H9 (cell line): ENCODE data around the gene FAHD1. TPM values are rescaled to one million over a fixed set of nuclear protein-coding genes. Genes with fewer than 3 reads are reported as not detected.

ENCODE experiments used
- DNase-seq: peaks from one replicate; pipeline ENCODE4 v3.0.0-alpha.2; 2017
- H2AFZ ChIP-seq: one replicate; pipeline ENCODE4 v1.6.1; 2013; ENCODE audit warnings: mild to moderate bottlenecking, low read length, control low read depth, moderate library complexity
- H2AK5ac ChIP-seq: 2 replicates; pipeline ENCODE4 v1.6.1; 2013; ENCODE audit warnings: low read length, control low read depth, mixed read lengths; ENCODE audit not compliant: insufficient read length
- H2BK120ac ChIP-seq: one replicate; pipeline ENCODE4 v1.6.1; 2013; ENCODE audit warnings: low read depth, mild to moderate bottlenecking, low read length, control low read depth, inconsistent platforms; ENCODE audit not compliant: poor library complexity, severe bottlenecking
- H2BK12ac ChIP-seq: 2 replicates; pipeline ENCODE4 v1.6.1; 2013; ENCODE audit warnings: low read length, control low read depth, mixed read lengths, low read depth; ENCODE audit not compliant: insufficient read length
- H2BK15ac ChIP-seq: 2 replicates; pipeline ENCODE4 v1.6.1; 2013; ENCODE audit warnings: low read depth, low read length, control low read depth
- H2BK20ac ChIP-seq: one replicate; pipeline ENCODE4 v1.6.1; 2013; ENCODE audit warnings: low read depth, mild to moderate bottlenecking, low read length, control low read depth, inconsistent platforms; ENCODE audit not compliant: poor library complexity, severe bottlenecking
- H2BK5ac ChIP-seq: 2 replicates; pipeline ENCODE4 v1.6.1; 2013; ENCODE audit warnings: low read length, control low read depth, mixed read lengths; ENCODE audit not compliant: insufficient read length
- H3K14ac ChIP-seq: 2 replicates; pipeline ENCODE4 v1.6.1; 2013; ENCODE audit warnings: low read length, control low read depth; ENCODE audit not compliant: insufficient read depth
- H3K18ac ChIP-seq: 2 replicates; pipeline ENCODE4 v1.6.1; 2013; ENCODE audit warnings: low read depth, mild to moderate bottlenecking, mixed read lengths, low read length, control low read depth; ENCODE audit not compliant: insufficient read length
- H3K23ac ChIP-seq: 2 replicates; pipeline ENCODE4 v1.6.1; 2013; ENCODE audit warnings: low read length, control low read depth, mixed read lengths, low read depth; ENCODE audit not compliant: insufficient read length
- H3K23me2 ChIP-seq: 2 replicates; pipeline ENCODE4 v1.6.1; 2013; ENCODE audit warnings: low read depth, mild to moderate bottlenecking, mixed read lengths, low read length, control low read depth; ENCODE audit not compliant: insufficient read length, poor library complexity, severe bottlenecking
- H3K27ac ChIP-seq: 2 replicates; pipeline ENCODE4 v1.5.1; 2013; ENCODE audit warnings: low read length, control low read depth, mixed read lengths, low read depth; ENCODE audit not compliant: insufficient read length
- H3K27me3 ChIP-seq: 2 replicates; pipeline ENCODE4 v1.6.1; 2013; ENCODE audit warnings: low read length, control low read depth, inconsistent platforms; ENCODE audit not compliant: insufficient read depth
- H3K4ac ChIP-seq: 2 replicates; pipeline ENCODE4 v1.6.1; 2013; ENCODE audit warnings: low read depth, mild to moderate bottlenecking, control low read depth, inconsistent platforms, low read length, moderate library complexity
- H3K4me1 ChIP-seq: 2 replicates; pipeline ENCODE4 v1.6.1; 2013; ENCODE audit warnings: low read length, control low read depth, inconsistent platforms; ENCODE audit not compliant: insufficient read depth
- H3K4me2 ChIP-seq: 2 replicates; pipeline ENCODE4 v1.6.1; 2013; ENCODE audit warnings: low read length, control low read depth, mixed read lengths; ENCODE audit not compliant: insufficient read length, insufficient read depth
- H3K56ac ChIP-seq: 2 replicates; pipeline ENCODE4 v1.6.1; 2013; ENCODE audit warnings: low read depth, mild to moderate bottlenecking, mixed read lengths, low read length, control low read depth; ENCODE audit not compliant: insufficient read length
- H3K79me1 ChIP-seq: 2 replicates; pipeline ENCODE4 v1.6.1; 2013; ENCODE audit warnings: low read depth, mild to moderate bottlenecking, moderate library complexity, low read length, control low read depth, inconsistent platforms; ENCODE audit not compliant: insufficient read depth, poor library complexity, severe bottlenecking
- H3K79me2 ChIP-seq: 2 replicates; pipeline ENCODE4 v1.6.1; 2013; ENCODE audit warnings: low read length, control low read depth, inconsistent platforms; ENCODE audit not compliant: insufficient read depth
- H3K9ac ChIP-seq: 2 replicates; pipeline ENCODE4 v1.6.1; 2013; ENCODE audit warnings: low read length, control low read depth, mixed read lengths; ENCODE audit not compliant: insufficient read length; ENCODE audit errors: extremely low read depth
- H3K9me3 ChIP-seq: one replicate; pipeline ENCODE4 v1.6.1; 2013; ENCODE audit warnings: low read depth, low read length, inconsistent platforms; ENCODE audit not compliant: control insufficient read depth
- H3T11ph ChIP-seq: one replicate; pipeline ENCODE4 v1.6.1; 2013; ENCODE audit warnings: mild to moderate bottlenecking, low read length, control low read depth, inconsistent platforms
- H4K20me1 ChIP-seq: one replicate; pipeline ENCODE4 v1.6.1; 2013; ENCODE audit not compliant: control insufficient read depth, insufficient read length, insufficient read depth
- H4K5ac ChIP-seq: 2 replicates; pipeline ENCODE4 v1.6.1; 2013; ENCODE audit warnings: low read depth, mild to moderate bottlenecking, mixed read lengths, low read length, control low read depth; ENCODE audit not compliant: insufficient read length
- H4K8ac ChIP-seq: replicated peaks from 2 replicates; pipeline ENCODE4 v1.6.1; 2013; ENCODE audit warnings: low read length, control low read depth, mixed read lengths, low read depth; ENCODE audit not compliant: insufficient read length
- H4K91ac ChIP-seq: 2 replicates; pipeline ENCODE4 v1.6.1; 2013; ENCODE audit warnings: low read depth, mild to moderate bottlenecking, moderate library complexity, mixed read lengths, low read length, control low read depth; ENCODE audit not compliant: insufficient read length
- H3K27ac Mint-ChIP-seq, 3 experiments: 2 replicates in 2 of 3; 3 replicates in 1 of 3; pipeline ENCODE4 v1.8.0; 2020 to 2021; ENCODE audit warnings: mixed read lengths in 3 of 3, mild to moderate bottlenecking in 1 of 3, moderate library complexity in 1 of 3
- H3K27me3 Mint-ChIP-seq: 2 replicates; pipeline ENCODE4 v1.8.0; 2021; ENCODE audit warnings: low read depth, mild to moderate bottlenecking, moderate library complexity, mixed read lengths
- H3K36me3 Mint-ChIP-seq, 3 experiments: 2 replicates in 2 of 3; 3 replicates in 1 of 3; pipeline ENCODE4 v1.8.0; 2020 to 2021; ENCODE audit warnings: low read depth in 3 of 3, mixed read lengths in 3 of 3; ENCODE audit not compliant: insufficient read depth in 1 of 3
- H3K4me1 Mint-ChIP-seq, 2 experiments: 2 replicates each; pipeline ENCODE4 v1.8.0; 2020; ENCODE audit warnings: mixed read lengths in 2 of 2
- H3K4me3 Mint-ChIP-seq, 2 experiments: 2 replicates in 1 of 2; 3 replicates in 1 of 2; pipeline ENCODE4 v1.8.0; 2020 to 2021; ENCODE audit warnings: mild to moderate bottlenecking in 2 of 2, mixed read lengths in 2 of 2, moderate library complexity in 1 of 2
- H3K9me3 Mint-ChIP-seq, 2 experiments: 2 replicates in 1 of 2; 3 replicates in 1 of 2; pipeline ENCODE4 v1.8.0; 2020; ENCODE audit warnings: mild to moderate bottlenecking in 2 of 2, mixed read lengths in 2 of 2, moderate library complexity in 1 of 2
- CTCF ChIP-seq: fragments of 200-600 bp; sonication (generic); conservative IDR thresholded peaks from 3 replicates; pipeline ENCODE4 v1.8.0; 2021; ENCODE audit warnings: antibody characterized with exemption, mild to moderate bottlenecking
- WGBS: extraction: QIAGEN DNeasy Blood & Tissue Kit; methylation state at CpG from one replicate; pipeline ENCODE4 v1.1.7; 2013; ENCODE audit warnings: missing lambda C conversion rate, low lambda C conversion rate, mixed read lengths; ENCODE audit not compliant: insufficient read length; ENCODE audit errors: extremely low coverage; 5-methylcytosine and 5-hydroxymethylcytosine counted together
- total RNA-seq: library from RNA; stranded (reverse); gene quantifications from 2 replicates; pipeline ENCODE4 v1.2.1, GENCODE V29; 2021

Gene FAHD1
- total RNA-seq, 1 experiment from 2014 or later = 16.2 TPM

- Mint-ChIP-seq H3K4me1 (peaks cover 0 to 3% of the 10 kb centered on the region in 2 experiments; a peak in 2 of 4 replicates), H3K27me3 (no peaks in the 10 kb centered on the region; the same call in 1 of the 2 replicates), H3K36me3 (peaks cover 4 to 18% (median 17%) of the 10 kb centered on the region in 3 experiments; a peak in 6 of 7 replicates), H3K4me3 (no peak overlapping the region), H3K9me3 (no peaks in the 10 kb centered on the region), H3K27ac (peak overlapping the region in 1 of 3 experiments; percentile 72; a peak in 1 of 7 replicates)
- Histone ChIP-seq H2AK5ac (no peak overlapping the region), H2AFZ (no peak overlapping the region), H3K4ac (no peak overlapping the region), H3K23ac (no peak overlapping the region), H2BK120ac (no peak overlapping the region), H2BK20ac (no peak overlapping the region), H2BK15ac (no peak overlapping the region), H4K8ac (no peak overlapping the region), H2BK12ac (no peak overlapping the region), H3K23me2 (no peaks in the 10 kb centered on the region), H4K20me1 (no peaks in the 10 kb centered on the region), H3K27ac (no peak overlapping the region), H3K9me3 (no peaks in the 10 kb centered on the region), H3K79me1 (no peaks in the 10 kb centered on the region), H2BK5ac (no peak overlapping the region), H3T11ph (no peak overlapping the region), H4K5ac (no peak overlapping the region), H3K27me3 (no peaks in the 10 kb centered on the region), H3K14ac (no peak overlapping the region; the same call in 1 of the 2 replicates), H3K9ac (no peak overlapping the region), H3K79me2 (no peaks in the 10 kb centered on the region), H3K4me1 (no peaks in the 10 kb centered on the region), H3K56ac (no peak overlapping the region), H4K91ac (no peak overlapping the region), H3K4me2 (no peak overlapping the region), H3K18ac (no peak overlapping the region)
- no peak for DNase-seq
- no peak for TF ChIP-seq CTCF
- no CpG with 5 or more reads among the region's 17 CpGs for WGBS
These were observed 9.3 kb upstream of the FAHD1 start for GRCh38 chr16:1817716-1818115.
